GM19438 (cell line): Measurements from ENCODE around the gene TMEM61.

ENCODE experiments used
- ATAC-seq: cut with Tn5 transposase; IDR thresholded peaks from one replicate; pipeline ENCODE4 v1.9.1; 2021; ENCODE audit warnings: low read depth; ENCODE audit not compliant: unreplicated experiment

Gene TMEM61

DNA sequence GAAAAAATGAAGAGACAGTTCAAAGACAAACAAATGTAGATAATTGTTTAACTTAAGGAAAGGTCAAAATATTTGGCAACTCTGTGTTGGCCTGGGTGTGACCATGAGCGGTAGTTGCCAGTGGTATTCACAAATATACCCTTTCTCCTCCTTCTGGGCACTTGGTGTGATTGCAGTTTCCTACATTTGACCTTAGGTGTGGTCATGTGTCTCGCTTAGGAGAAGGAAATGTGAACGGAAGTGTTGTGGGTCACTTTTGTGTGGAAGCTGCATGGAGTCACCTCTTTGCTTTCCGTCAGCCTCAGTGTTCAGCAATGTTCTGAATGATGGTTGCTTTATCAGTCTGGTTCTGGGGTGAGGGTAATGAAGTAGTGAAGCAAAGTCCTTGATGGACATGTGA is 55.5 kb downstream of the TMEM61 start:
- no peak for ATAC-seq

GRCh38 chr1:55037733-55038551 is 57.5 kb downstream of the TMEM61 start:
- no peak for ATAC-seq

- no peak for ATAC-seq
These were observed 58.1 kb downstream of the TMEM61 start for GRCh38 chr1:55038552-55038838.

GRCh38 chr1:55038974-55039341 is 58.5 kb downstream of the TMEM61 start:
- ATAC-seq = no peak

GRCh38 chr1:55039342-55040082 is 59.1 kb downstream of the TMEM61 start, which contains the start of gene PCSK9:
PCSK9 (plus strand) TSS chr1:55039548; CDS start chr1:55039838, 290 bp downstream.
- ATAC-seq = no peak

DNA sequence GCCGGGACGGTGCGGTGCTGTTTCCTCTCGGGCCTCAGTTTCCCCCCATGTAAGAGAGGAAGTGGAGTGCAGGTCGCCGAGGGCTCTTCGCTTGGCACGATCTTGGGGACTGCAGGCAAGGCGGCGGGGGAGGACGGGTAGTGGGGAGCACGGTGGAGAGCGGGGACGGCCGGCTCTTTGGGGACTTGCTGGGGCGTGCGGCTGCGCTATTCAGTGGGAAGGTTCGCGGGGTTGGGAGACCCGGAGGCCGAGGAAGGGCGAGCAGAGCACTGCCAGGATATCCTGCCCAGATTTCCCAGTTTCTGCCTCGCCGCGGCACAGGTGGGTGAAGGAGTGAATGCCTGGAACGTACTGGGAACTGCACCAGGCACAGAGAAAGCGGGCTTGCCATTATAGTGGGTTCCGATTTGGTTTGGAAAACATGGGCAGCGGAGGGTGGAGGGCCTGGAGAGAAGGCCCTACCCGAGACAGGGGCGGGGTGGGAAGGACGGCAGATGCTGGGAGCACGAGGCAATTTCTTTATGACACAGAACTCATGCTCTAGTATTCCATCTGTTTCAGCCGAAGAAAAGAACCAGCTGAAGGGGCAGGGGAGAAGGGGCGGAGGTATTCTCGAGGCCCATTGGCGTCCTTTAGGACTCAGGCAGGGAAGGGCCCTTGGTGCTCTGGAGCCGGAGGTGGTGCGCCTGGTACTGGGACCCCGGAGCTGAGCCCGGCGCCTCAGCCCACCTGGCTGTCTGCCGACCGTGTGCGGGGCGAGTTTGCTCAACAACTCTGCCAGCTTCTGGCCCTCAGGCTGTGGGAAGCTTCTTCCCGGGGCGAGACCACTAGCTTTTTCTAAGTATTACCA is 59.9 kb downstream of the TMEM61 start:
- no peak for ATAC-seq

DNA sequence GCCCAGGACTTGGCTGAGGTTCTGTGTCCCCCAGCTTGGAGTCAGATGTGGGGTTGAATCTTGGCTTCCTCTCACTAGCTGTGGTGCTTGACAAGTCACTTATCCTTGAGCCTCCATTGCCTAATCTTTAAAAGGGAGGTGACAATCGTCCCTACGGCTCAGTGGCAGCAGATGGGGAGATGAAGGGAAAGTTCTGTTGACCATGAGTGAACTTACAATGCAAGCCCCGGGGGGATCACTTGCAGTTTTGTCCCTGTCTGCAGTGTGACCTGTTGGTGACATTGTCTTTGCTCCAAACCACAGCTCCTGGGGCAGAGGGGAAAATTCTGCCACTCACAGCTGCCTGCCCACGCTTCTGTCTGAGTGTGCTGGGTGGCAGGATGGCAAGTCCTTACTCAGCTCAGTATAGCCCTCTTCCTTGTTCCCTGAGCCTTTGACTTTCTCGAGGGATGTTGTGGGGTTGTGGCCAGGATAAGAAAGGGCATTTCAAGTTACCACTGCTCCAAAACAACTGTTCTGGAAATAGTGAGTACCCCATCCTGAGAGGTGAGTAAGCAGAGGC is 60.6 kb downstream of the TMEM61 start:
- ATAC-seq = no peak

GRCh38 chr1:55041613-55042012 is 61.2 kb downstream of the TMEM61 start:
- no peak for ATAC-seq
